GM12878 (cell line): Measurements from ENCODE around the gene TAS1R2.

Source experiments
- BHLHE40 ChIP-seq, 2 experiments: fragments of 450-650 bp in 1 of 2; IDR thresholded peaks; 2 replicates each; pipeline ENCODE4 v1.6.1; 2011 to 2017; ENCODE audit warnings: low read depth in 2 of 2, borderline replicate concordance in 1 of 2, improper control_type of control experiment in 1 of 2, low read length in 1 of 2, mild to moderate bottlenecking in 1 of 2
- EED ChIP-seq: sonication (generic); IDR thresholded peaks from 2 replicates; pipeline ENCODE4 v1.6.1; 2016; ENCODE audit warnings: antibody characterized with exemption, low read depth
- GABPA ChIP-seq: IDR thresholded peaks from 2 replicates; pipeline ENCODE4 v1.6.1; 2014; ENCODE audit warnings: antibody characterized with exemption, low read depth, mild to moderate bottlenecking, inconsistent platforms
- JUND ChIP-seq: IDR thresholded peaks from 2 replicates; pipeline ENCODE4 v1.6.1; 2012; ENCODE audit warnings: low read depth, mild to moderate bottlenecking, low read length, improper control_type of control experiment, moderate library complexity
- POLR2A ChIP-seq: IDR thresholded peaks from 2 replicates; pipeline ENCODE4 v1.6.1; 2011; ENCODE audit warnings: low read depth, mild to moderate bottlenecking, low read length
- POLR2AphosphoS5 ChIP-seq: IDR thresholded peaks from 2 replicates; pipeline ENCODE4 v1.6.1; 2011; ENCODE audit warnings: mild to moderate bottlenecking, low read length, inconsistent platforms
- RB1 ChIP-seq: fragments of 450-650 bp; formaldehyde crosslinking; IDR thresholded peaks from 2 replicates; pipeline ENCODE4 v1.6.1; 2017; ENCODE audit warnings: mild to moderate bottlenecking, borderline replicate concordance
- SP1 ChIP-seq: IDR thresholded peaks from one replicate; pipeline ENCODE4 v1.6.1; 2011; ENCODE audit warnings: low read depth, low read length
- TAF1 ChIP-seq: IDR thresholded peaks from 2 replicates; pipeline ENCODE4 v1.6.1; 2011; ENCODE audit warnings: mild to moderate bottlenecking, low read depth, low read length, borderline replicate concordance
- TF ChIP-seq, protein P1 (sequence below): fragments of 450-650 bp; IDR thresholded peaks from 2 replicates; pipeline ENCODE4 v1.6.1; 2016; ENCODE audit warnings: mild to moderate bottlenecking
- TF ChIP-seq, protein P2 (sequence below), 3 experiments: IDR thresholded peaks in 2 of 3; conservative IDR thresholded peaks in 1 of 3; 2 replicates each; pipeline ENCODE4 v1.5.1; 2011; ENCODE audit warnings: low read depth in 3 of 3, low read length in 3 of 3, mild to moderate bottlenecking in 3 of 3, control low read depth in 2 of 3, moderate library complexity in 2 of 3, inconsistent platforms in 1 of 3, mixed read lengths in 1 of 3; ENCODE audit not compliant: control insufficient read depth in 2 of 3, insufficient read depth in 1 of 3; ENCODE audit errors: extremely low read depth in 1 of 3
- TF ChIP-seq, protein P3 (sequence below): fragments of 450-650 bp; formaldehyde crosslinking; IDR thresholded peaks from 2 replicates; pipeline ENCODE4 v1.5.0; 2022; ENCODE audit warnings: mild to moderate bottlenecking, missing genetic modification characterization
- TF ChIP-seq, protein P4 (sequence below): IDR thresholded peaks from 2 replicates; pipeline ENCODE4 v1.6.1; 2012; ENCODE audit warnings: low read depth, low read length, improper control_type of control experiment

DNA sequence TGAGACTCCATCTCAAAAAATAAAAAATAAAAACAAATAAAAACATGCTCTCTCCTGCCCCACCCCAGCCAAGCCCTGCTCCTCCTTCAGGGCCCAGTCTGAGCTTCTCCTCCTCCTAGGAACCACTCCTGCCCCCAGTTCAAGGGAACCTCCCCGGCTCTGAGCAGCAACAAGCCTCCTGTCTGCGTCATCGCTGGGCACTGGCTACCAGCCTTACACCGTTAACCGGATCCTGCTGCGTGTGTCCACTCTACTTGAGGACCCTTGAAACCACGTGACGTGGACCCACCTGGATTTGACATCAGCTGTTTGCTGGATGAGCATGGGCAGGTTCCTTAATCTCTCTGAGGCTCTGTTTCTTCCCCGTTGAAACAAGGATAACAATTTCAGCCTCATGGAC is 1.6 kb upstream of the TAS1R2 start:
- TF ChIP-seq, protein P1, sequence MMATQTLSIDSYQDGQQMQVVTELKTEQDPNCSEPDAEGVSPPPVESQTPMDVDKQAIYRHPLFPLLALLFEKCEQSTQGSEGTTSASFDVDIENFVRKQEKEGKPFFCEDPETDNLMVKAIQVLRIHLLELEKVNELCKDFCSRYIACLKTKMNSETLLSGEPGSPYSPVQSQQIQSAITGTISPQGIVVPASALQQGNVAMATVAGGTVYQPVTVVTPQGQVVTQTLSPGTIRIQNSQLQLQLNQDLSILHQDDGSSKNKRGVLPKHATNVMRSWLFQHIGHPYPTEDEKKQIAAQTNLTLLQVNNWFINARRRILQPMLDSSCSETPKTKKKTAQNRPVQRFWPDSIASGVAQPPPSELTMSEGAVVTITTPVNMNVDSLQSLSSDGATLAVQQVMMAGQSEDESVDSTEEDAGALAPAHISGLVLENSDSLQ, result no peak
- TF ChIP-seq, protein P2, sequence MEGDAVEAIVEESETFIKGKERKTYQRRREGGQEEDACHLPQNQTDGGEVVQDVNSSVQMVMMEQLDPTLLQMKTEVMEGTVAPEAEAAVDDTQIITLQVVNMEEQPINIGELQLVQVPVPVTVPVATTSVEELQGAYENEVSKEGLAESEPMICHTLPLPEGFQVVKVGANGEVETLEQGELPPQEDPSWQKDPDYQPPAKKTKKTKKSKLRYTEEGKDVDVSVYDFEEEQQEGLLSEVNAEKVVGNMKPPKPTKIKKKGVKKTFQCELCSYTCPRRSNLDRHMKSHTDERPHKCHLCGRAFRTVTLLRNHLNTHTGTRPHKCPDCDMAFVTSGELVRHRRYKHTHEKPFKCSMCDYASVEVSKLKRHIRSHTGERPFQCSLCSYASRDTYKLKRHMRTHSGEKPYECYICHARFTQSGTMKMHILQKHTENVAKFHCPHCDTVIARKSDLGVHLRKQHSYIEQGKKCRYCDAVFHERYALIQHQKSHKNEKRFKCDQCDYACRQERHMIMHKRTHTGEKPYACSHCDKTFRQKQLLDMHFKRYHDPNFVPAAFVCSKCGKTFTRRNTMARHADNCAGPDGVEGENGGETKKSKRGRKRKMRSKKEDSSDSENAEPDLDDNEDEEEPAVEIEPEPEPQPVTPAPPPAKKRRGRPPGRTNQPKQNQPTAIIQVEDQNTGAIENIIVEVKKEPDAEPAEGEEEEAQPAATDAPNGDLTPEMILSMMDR (IDR thresholded peaks at IDR 0.05 in 2 of 3, conservative IDR thresholded peaks at IDR 0.05 in 1 of 3; ENCODE audit: control insufficient read depth in 2 of 3, extremely low read depth in 1 of 3, insufficient read depth in 1 of 3, low read depth in 3 of 3, low read length in 3 of 3), result no peak
- TF ChIP-seq TAF1, result no peak
- TF ChIP-seq, protein P3, sequence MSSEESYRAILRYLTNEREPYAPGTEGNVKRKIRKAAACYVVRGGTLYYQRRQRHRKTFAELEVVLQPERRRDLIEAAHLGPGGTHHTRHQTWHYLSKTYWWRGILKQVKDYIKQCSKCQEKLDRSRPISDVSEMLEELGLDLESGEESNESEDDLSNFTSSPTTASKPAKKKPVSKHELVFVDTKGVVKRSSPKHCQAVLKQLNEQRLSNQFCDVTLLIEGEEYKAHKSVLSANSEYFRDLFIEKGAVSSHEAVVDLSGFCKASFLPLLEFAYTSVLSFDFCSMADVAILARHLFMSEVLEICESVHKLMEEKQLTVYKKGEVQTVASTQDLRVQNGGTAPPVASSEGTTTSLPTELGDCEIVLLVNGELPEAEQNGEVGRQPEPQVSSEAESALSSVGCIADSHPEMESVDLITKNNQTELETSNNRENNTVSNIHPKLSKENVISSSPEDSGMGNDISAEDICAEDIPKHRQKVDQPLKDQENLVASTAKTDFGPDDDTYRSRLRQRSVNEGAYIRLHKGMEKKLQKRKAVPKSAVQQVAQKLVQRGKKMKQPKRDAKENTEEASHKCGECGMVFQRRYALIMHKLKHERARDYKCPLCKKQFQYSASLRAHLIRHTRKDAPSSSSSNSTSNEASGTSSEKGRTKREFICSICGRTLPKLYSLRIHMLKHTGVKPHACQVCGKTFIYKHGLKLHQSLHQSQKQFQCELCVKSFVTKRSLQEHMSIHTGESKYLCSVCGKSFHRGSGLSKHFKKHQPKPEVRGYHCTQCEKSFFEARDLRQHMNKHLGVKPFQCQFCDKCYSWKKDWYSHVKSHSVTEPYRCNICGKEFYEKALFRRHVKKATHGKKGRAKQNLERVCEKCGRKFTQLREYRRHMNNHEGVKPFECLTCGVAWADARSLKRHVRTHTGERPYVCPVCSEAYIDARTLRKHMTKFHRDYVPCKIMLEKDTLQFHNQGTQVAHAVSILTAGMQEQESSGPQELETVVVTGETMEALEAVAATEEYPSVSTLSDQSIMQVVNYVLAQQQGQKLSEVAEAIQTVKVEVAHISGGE (CRISPR knock-in tag), result no peak
- TF ChIP-seq POLR2A, result no peak
- TF ChIP-seq, protein P4, sequence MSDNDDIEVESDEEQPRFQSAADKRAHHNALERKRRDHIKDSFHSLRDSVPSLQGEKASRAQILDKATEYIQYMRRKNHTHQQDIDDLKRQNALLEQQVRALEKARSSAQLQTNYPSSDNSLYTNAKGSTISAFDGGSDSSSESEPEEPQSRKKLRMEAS, result no peak
- no peak for TF ChIP-seq GABPA
- TF ChIP-seq BHLHE40 (IDR thresholded peaks at IDR 0.05; ENCODE audit: borderline replicate concordance in 1 of 2, low read depth in 2 of 2, low read length in 1 of 2), result no peak
- TF ChIP-seq SP1, result no peak
- no peak for TF ChIP-seq JUND
- TF ChIP-seq RB1, result no peak
- TF ChIP-seq EED, result no peak
- no peak for TF ChIP-seq POLR2AphosphoS5
